MM.1S (cell line): ENCODE data around the gene KLC1.

Source experiments
- DNase-seq: peaks from one replicate; pipeline ENCODE4 v3.0.0-alpha.2; 2015
- H2AFZ ChIP-seq: fragments of 300-600 bp; sonication (generic); 2 replicates; pipeline ENCODE4 v1.6.0; 2016; ENCODE audit warnings: antibody characterized with exemption, low read length
- H3F3A ChIP-seq: fragments of 300-600 bp; sonication (generic); 2 replicates; pipeline ENCODE4 v1.6.1; 2016; ENCODE audit warnings: mild to moderate bottlenecking, antibody characterized with exemption, low read length, moderate library complexity, mixed read lengths; ENCODE audit not compliant: insufficient read depth
- H3K27ac ChIP-seq: fragments of 300-600 bp; sonication (generic); 2 replicates; pipeline ENCODE4 v1.5.1; 2016; ENCODE audit warnings: mild to moderate bottlenecking, low read length
- H3K27me3 ChIP-seq: fragments of 300-600 bp; sonication (generic); replicated peaks from 2 replicates; pipeline ENCODE4 v1.6.0; 2016; ENCODE audit warnings: low read length; ENCODE audit not compliant: insufficient read depth
- H3K36me3 ChIP-seq: fragments of 300-600 bp; sonication (generic); replicated peaks from 2 replicates; pipeline ENCODE4 v1.6.1; 2016; ENCODE audit warnings: mild to moderate bottlenecking, low read length, mixed read lengths; ENCODE audit not compliant: insufficient read depth
- H3K4me1 ChIP-seq: fragments of 300-600 bp; sonication (generic); 2 replicates; pipeline ENCODE4 v1.6.1; 2016; ENCODE audit warnings: low read length, mixed read lengths
- H3K4me2 ChIP-seq: fragments of 300-600 bp; sonication (generic); 2 replicates; pipeline ENCODE4 v1.6.0; 2016; ENCODE audit warnings: low read depth, low read length
- H3K4me3 ChIP-seq: fragments of 300-600 bp; sonication (generic); 2 replicates; pipeline ENCODE4 v1.5.1; 2016; ENCODE audit warnings: low read length, mixed read lengths
- H3K79me2 ChIP-seq: fragments of 300-600 bp; sonication (generic); 2 replicates; pipeline ENCODE4 v1.6.1; 2016; ENCODE audit warnings: mixed run types, low read length, mixed read lengths
- H3K9ac ChIP-seq: fragments of 300-600 bp; sonication (generic); 2 replicates; pipeline ENCODE4 v1.6.1; 2016; ENCODE audit warnings: low read length, mixed read lengths
- H3K9me2 ChIP-seq: fragments of 300-600 bp; sonication (generic); replicated peaks from 2 replicates; pipeline ENCODE4 v1.6.1; 2016; ENCODE audit warnings: mild to moderate bottlenecking, low read length, mixed read lengths; ENCODE audit not compliant: insufficient read depth
- H3K9me3 ChIP-seq: fragments of 300-600 bp; sonication (generic); replicated peaks from 2 replicates; pipeline ENCODE4 v1.6.1; 2016; ENCODE audit warnings: mild to moderate bottlenecking, low read length, mixed read lengths; ENCODE audit not compliant: insufficient read depth
- H4K20me1 ChIP-seq: fragments of 300-600 bp; sonication (generic); 2 replicates; pipeline ENCODE4 v1.6.1; 2016; ENCODE audit warnings: mild to moderate bottlenecking, low read length, moderate library complexity, mixed read lengths; ENCODE audit not compliant: insufficient read depth
- CTCF ChIP-seq: fragments of 300-600 bp; sonication (generic); IDR thresholded peaks from 2 replicates; pipeline ENCODE4 v1.5.1; 2016; ENCODE audit warnings: antibody characterized with exemption, low read length, mixed read lengths
- EZH2 ChIP-seq: fragments of 300-600 bp; sonication (generic); optimal IDR thresholded peaks from 2 replicates; pipeline ENCODE3; 2017; ENCODE audit warnings: low read depth, mild to moderate bottlenecking, antibody characterized with exemption, low read length, mixed read lengths
- EZH2phosphoT487 ChIP-seq: fragments of 300-600 bp; sonication (generic); IDR thresholded peaks from 2 replicates; pipeline ENCODE4 v1.6.1; 2018; ENCODE audit warnings: antibody characterized with exemption, low read length

KLC1 gene

GRCh38 chr14:103724116-103724515 lies 95.1 kb downstream of the KLC1 start:
- Histone ChIP-seq H3K4me2 (no peak overlapping the region), H2AFZ (no peak overlapping the region), H3K27ac (no peak overlapping the region), H3K27me3 (no peaks in the 10 kb centered on the region), H3K9me2 (no peaks in the 10 kb centered on the region), H3K36me3 (no peaks in the 10 kb centered on the region), H3K4me3 (no peak overlapping the region), H3K9ac (no peak overlapping the region), H3K9me3 (no peaks in the 10 kb centered on the region), H4K20me1 (no peaks in the 10 kb centered on the region), H3K4me1 (no peaks in the 10 kb centered on the region), H3F3A (no peaks in the 10 kb centered on the region), H3K79me2 (no peaks in the 10 kb centered on the region)
- TF ChIP-seq EZH2, result no peak
- no peak for TF ChIP-seq EZH2phosphoT487
- TF ChIP-seq CTCF, result no peak
- no peak for DNase-seq

- no peak overlapping the region for H3K9ac ChIP-seq
- H3K4me3 ChIP-seq, result no peak overlapping the region
- no peak for DNase-seq
- H4K20me1 ChIP-seq, result no peaks in the 10 kb centered on the region
- no peak for TF ChIP-seq CTCF
- H2AFZ ChIP-seq, result no peak overlapping the region
- H3F3A ChIP-seq, result no peaks in the 10 kb centered on the region
- H3K79me2 ChIP-seq, result no peaks in the 10 kb centered on the region
- H3K9me3 ChIP-seq, result no peaks in the 10 kb centered on the region
- no peaks in the 10 kb centered on the region for H3K4me1 ChIP-seq
- H3K27ac ChIP-seq, result no peak overlapping the region
- no peak overlapping the region for H3K4me2 ChIP-seq
- H3K9me2 ChIP-seq, result no peaks in the 10 kb centered on the region
- no peaks in the 10 kb centered on the region for H3K27me3 ChIP-seq
- H3K36me3 ChIP-seq, result no peaks in the 10 kb centered on the region
Observed at GRCh38 chr14:103725001-103725682, 96.1 kb downstream of the KLC1 start.

GRCh38 chr14:103725739-103726395 lies 96.9 kb downstream of the KLC1 start:
- no peaks in the 10 kb centered on the region for H3K27me3 ChIP-seq
- H3K9me3 ChIP-seq, result no peaks in the 10 kb centered on the region
- H3F3A ChIP-seq, result no peaks in the 10 kb centered on the region
- H3K9ac ChIP-seq, result no peak overlapping the region
- H3K36me3 ChIP-seq, result no peaks in the 10 kb centered on the region
- no peaks in the 10 kb centered on the region for H3K4me1 ChIP-seq
- H3K9me2 ChIP-seq, result no peaks in the 10 kb centered on the region
- H3K27ac ChIP-seq, result no peak overlapping the region
- H3K4me3 ChIP-seq, result no peak overlapping the region
- no peak overlapping the region for H3K4me2 ChIP-seq
- TF ChIP-seq EZH2, result no peak
- TF ChIP-seq EZH2phosphoT487, result no peak
- no peak for TF ChIP-seq CTCF
- H3K79me2 ChIP-seq, result no peaks in the 10 kb centered on the region
- H4K20me1 ChIP-seq, result no peaks in the 10 kb centered on the region
- no peak for DNase-seq
- no peak overlapping the region for H2AFZ ChIP-seq
